ENCODE results near the gene PACSIN3.
A peak's percentile ranks its signal among the peaks of the same experiment; 100 is the strongest.

PACSIN3 gene
- total RNA-seq = 0 to 0.17 (median 0.17) reads per million in 3 donors

- H3K36me3 ChIP-seq (ENCODE audit: control insufficient read depth, insufficient read depth, low read length) = no peaks in the 10 kb centered on the region
- peak within 1 kb of the TSS; percentile 58 for H3K4me3 ChIP-seq (ENCODE audit: insufficient read depth, low read depth, low read length, poor library complexity, severe bottlenecking)
- DNase-seq = peak in 2 of 3 donors; percentile 21 to 40
- H3K4me1 ChIP-seq (ENCODE audit: control insufficient read depth, insufficient read depth, low read length, poor library complexity, severe bottlenecking) = peaks cover 11% of the 10 kb centered on the region
- H3K9me3 ChIP-seq (ENCODE audit: control insufficient read depth, low read length) = no peaks in the 10 kb centered on the region
- H3K27me3 ChIP-seq (replicated peaks; ENCODE audit: control insufficient read depth, insufficient read depth, low read length, poor library complexity, severe bottlenecking) = peaks cover 24% of the 10 kb centered on the region
- H3K27ac ChIP-seq (ENCODE audit: insufficient read depth, low read length, poor library complexity, severe bottlenecking) = no peak within 1 kb of the TSS
Measured at GRCh38 chr11:47186076-47186699, at the start of gene PACSIN3. Gene PACSIN3, minus strand, starts transcription at chr11:47186434. Its CDS starts 3,707 bp downstream, at chr11:47182727.

GRCh38 chr11:47235163-47235562 is 48.9 kb upstream of the PACSIN3 start:
- no peak overlapping the region for H3K4me3 ChIP-seq (ENCODE audit: insufficient read depth, low read depth, low read length, poor library complexity, severe bottlenecking)
- H3K9me3 ChIP-seq (ENCODE audit: control insufficient read depth, low read length) = no peaks in the 10 kb centered on the region
- H3K27me3 ChIP-seq (replicated peaks; ENCODE audit: control insufficient read depth, insufficient read depth, low read length, poor library complexity, severe bottlenecking) = no peaks in the 10 kb centered on the region
- DNase-seq = no peak
- peak overlapping the region; percentile 80 for H3K27ac ChIP-seq (ENCODE audit: insufficient read depth, low read length, poor library complexity, severe bottlenecking)
- peaks cover 31% of the 10 kb centered on the region for H3K36me3 ChIP-seq (ENCODE audit: control insufficient read depth, insufficient read depth, low read length)
- H3K4me1 ChIP-seq (ENCODE audit: control insufficient read depth, insufficient read depth, low read length, poor library complexity, severe bottlenecking) = peaks cover 15% of the 10 kb centered on the region

GRCh38 chr11:47234669-47235100 is 48.5 kb upstream of the PACSIN3 start:
- DNase-seq = peak; percentile 72 to 76 (median 73)
- no peak overlapping the region for H3K4me3 ChIP-seq (ENCODE audit: insufficient read depth, low read depth, low read length, poor library complexity, severe bottlenecking)

GRCh38 chr11:47233989-47234668 is 47.9 kb upstream of the PACSIN3 start:
- Histone ChIP-seq H3K27me3 (replicated peaks; ENCODE audit: control insufficient read depth, insufficient read depth, low read length, poor library complexity, severe bottlenecking) (no peaks in the 10 kb centered on the region), H3K27ac (ENCODE audit: insufficient read depth, low read length, poor library complexity, severe bottlenecking) (peak overlapping the region; percentile 80), H3K4me3 (ENCODE audit: insufficient read depth, low read depth, low read length, poor library complexity, severe bottlenecking) (no peak overlapping the region), H3K4me1 (ENCODE audit: control insufficient read depth, insufficient read depth, low read length, poor library complexity, severe bottlenecking) (peaks cover 15% of the 10 kb centered on the region), H3K36me3 (ENCODE audit: control insufficient read depth, insufficient read depth, low read length) (peaks cover 24% of the 10 kb centered on the region), H3K9me3 (ENCODE audit: control insufficient read depth, low read length) (no peaks in the 10 kb centered on the region)
- no peak for DNase-seq

More at GRCh38 chr11:47234669-47235100, 48.5 kb upstream of the PACSIN3 start:
- peaks cover 15% of the 10 kb centered on the region for H3K4me1 ChIP-seq (ENCODE audit: control insufficient read depth, insufficient read depth, low read length, poor library complexity, severe bottlenecking)
- no peaks in the 10 kb centered on the region for H3K27me3 ChIP-seq (replicated peaks; ENCODE audit: control insufficient read depth, insufficient read depth, low read length, poor library complexity, severe bottlenecking)
- peaks cover 29% of the 10 kb centered on the region for H3K36me3 ChIP-seq (ENCODE audit: control insufficient read depth, insufficient read depth, low read length)
- H3K9me3 ChIP-seq (ENCODE audit: control insufficient read depth, low read length) = no peaks in the 10 kb centered on the region
- peak overlapping the region; percentile 80 for H3K27ac ChIP-seq (ENCODE audit: insufficient read depth, low read length, poor library complexity, severe bottlenecking)

GRCh38 chr11:47233051-47233450 is 46.8 kb upstream of the PACSIN3 start:
- Histone ChIP-seq H3K27ac (ENCODE audit: insufficient read depth, low read length, poor library complexity, severe bottlenecking) (no peak overlapping the region), H3K4me3 (ENCODE audit: insufficient read depth, low read depth, low read length, poor library complexity, severe bottlenecking) (no peak overlapping the region), H3K9me3 (ENCODE audit: control insufficient read depth, low read length) (no peaks in the 10 kb centered on the region), H3K36me3 (ENCODE audit: control insufficient read depth, insufficient read depth, low read length) (peaks cover 19% of the 10 kb centered on the region), H3K27me3 (replicated peaks; ENCODE audit: control insufficient read depth, insufficient read depth, low read length, poor library complexity, severe bottlenecking) (no peaks in the 10 kb centered on the region), H3K4me1 (ENCODE audit: control insufficient read depth, insufficient read depth, low read length, poor library complexity, severe bottlenecking) (peaks cover 15% of the 10 kb centered on the region)
- no peak for DNase-seq

GRCh38 chr11:47229161-47229560 is 42.9 kb upstream of the PACSIN3 start:
- H3K36me3 ChIP-seq (ENCODE audit: control insufficient read depth, insufficient read depth, low read length) = peaks cover 12% of the 10 kb centered on the region
- peaks cover 3% of the 10 kb centered on the region for H3K4me1 ChIP-seq (ENCODE audit: control insufficient read depth, insufficient read depth, low read length, poor library complexity, severe bottlenecking)
- no peaks in the 10 kb centered on the region for H3K9me3 ChIP-seq (ENCODE audit: control insufficient read depth, low read length)
- H3K4me3 ChIP-seq (ENCODE audit: insufficient read depth, low read depth, low read length, poor library complexity, severe bottlenecking) = no peak overlapping the region
- no peaks in the 10 kb centered on the region for H3K27me3 ChIP-seq (replicated peaks; ENCODE audit: control insufficient read depth, insufficient read depth, low read length, poor library complexity, severe bottlenecking)
- no peak for DNase-seq
- H3K27ac ChIP-seq (ENCODE audit: insufficient read depth, low read length, poor library complexity, severe bottlenecking) = no peak overlapping the region

- Histone ChIP-seq H3K4me1 (ENCODE audit: control insufficient read depth, insufficient read depth, low read length, poor library complexity, severe bottlenecking) (no peaks in the 10 kb centered on the region), H3K36me3 (ENCODE audit: control insufficient read depth, insufficient read depth, low read length) (peaks cover 14% of the 10 kb centered on the region), H3K27me3 (replicated peaks; ENCODE audit: control insufficient read depth, insufficient read depth, low read length, poor library complexity, severe bottlenecking) (no peaks in the 10 kb centered on the region), H3K4me3 (ENCODE audit: insufficient read depth, low read depth, low read length, poor library complexity, severe bottlenecking) (no peak overlapping the region), H3K9me3 (ENCODE audit: control insufficient read depth, low read length) (no peaks in the 10 kb centered on the region), H3K27ac (ENCODE audit: insufficient read depth, low read length, poor library complexity, severe bottlenecking) (no peak overlapping the region)
- DNase-seq = no peak
Measured at GRCh38 chr11:47225552-47226400, 39.5 kb upstream of the PACSIN3 start.

GRCh38 chr11:47222696-47223095 is 36.5 kb upstream of the PACSIN3 start:
- no peak overlapping the region for H3K4me3 ChIP-seq (ENCODE audit: insufficient read depth, low read depth, low read length, poor library complexity, severe bottlenecking)
- H3K4me1 ChIP-seq (ENCODE audit: control insufficient read depth, insufficient read depth, low read length, poor library complexity, severe bottlenecking) = no peaks in the 10 kb centered on the region
- H3K36me3 ChIP-seq (ENCODE audit: control insufficient read depth, insufficient read depth, low read length) = peaks cover 18% of the 10 kb centered on the region
- H3K27ac ChIP-seq (ENCODE audit: insufficient read depth, low read length, poor library complexity, severe bottlenecking) = no peak overlapping the region
- H3K27me3 ChIP-seq (replicated peaks; ENCODE audit: control insufficient read depth, insufficient read depth, low read length, poor library complexity, severe bottlenecking) = no peaks in the 10 kb centered on the region
- no peak for DNase-seq
- no peaks in the 10 kb centered on the region for H3K9me3 ChIP-seq (ENCODE audit: control insufficient read depth, low read length)

- Histone ChIP-seq H3K27me3 (replicated peaks; ENCODE audit: control insufficient read depth, insufficient read depth, low read length, poor library complexity, severe bottlenecking) (no peaks in the 10 kb centered on the region), H3K4me1 (ENCODE audit: control insufficient read depth, insufficient read depth, low read length, poor library complexity, severe bottlenecking) (peaks cover 15% of the 10 kb centered on the region), H3K9me3 (ENCODE audit: control insufficient read depth, low read length) (no peaks in the 10 kb centered on the region), H3K27ac (ENCODE audit: insufficient read depth, low read length, poor library complexity, severe bottlenecking) (no peak overlapping the region), H3K4me3 (ENCODE audit: insufficient read depth, low read depth, low read length, poor library complexity, severe bottlenecking) (no peak overlapping the region), H3K36me3 (ENCODE audit: control insufficient read depth, insufficient read depth, low read length) (peaks cover 18% of the 10 kb centered on the region)
- DNase-seq = no peak
Measured at GRCh38 chr11:47220401-47220821, 34.2 kb upstream of the PACSIN3 start.

All from effector memory CD4-positive, alpha-beta T cell (primary cell).